Chondrocyte (in vitro differentiated cells): ENCODE data around the gene HBQ1. TPM values are rescaled to one million over a fixed set of nuclear protein-coding genes. Genes with fewer than 3 reads are reported as not detected.

Source experiments
- DNase-seq: peaks from one replicate; pipeline ENCODE4 v3.0.0; 2021; ENCODE audit warnings: mixed read lengths, low spot score
- H3K27ac Mint-ChIP-seq: one replicate; pipeline ENCODE4 v1.8.0; 2021; ENCODE audit warnings: mild to moderate bottlenecking, moderate library complexity, mixed read lengths; ENCODE audit not compliant: unreplicated experiment
- H3K27me3 Mint-ChIP-seq: 2 replicates; pipeline ENCODE4 v1.8.0; 2021; ENCODE audit warnings: low read depth, mixed read lengths
- H3K36me3 Mint-ChIP-seq: 2 replicates; pipeline ENCODE4 v1.8.0; 2021; ENCODE audit warnings: low read depth, mixed read lengths
- H3K4me1 Mint-ChIP-seq: 2 replicates; pipeline ENCODE4 v1.8.0; 2021; ENCODE audit warnings: low read depth, mild to moderate bottlenecking, mixed read lengths
- H3K4me3 Mint-ChIP-seq: one replicate; pipeline ENCODE4 v1.8.0; 2021; ENCODE audit warnings: mild to moderate bottlenecking, moderate library complexity, mixed read lengths; ENCODE audit not compliant: unreplicated experiment
- H3K9me3 Mint-ChIP-seq: 2 replicates; pipeline ENCODE4 v1.8.0; 2021; ENCODE audit warnings: low read depth, mixed read lengths
- total RNA-seq: library from RNA; stranded (reverse); gene quantifications from 3 replicates; pipeline ENCODE4 v1.2.1, GENCODE V29; 2021
- TF ChIP-seq, protein P1 (sequence below): fragments of 200-600 bp; sonication (generic); IDR thresholded peaks from 2 replicates; pipeline ENCODE4 v1.5.0; 2021; ENCODE audit warnings: antibody characterized with exemption, mild to moderate bottlenecking, moderate library complexity

Gene HBQ1
- total RNA-seq, 1 donor from 2014 or later: not detected

DNA sequence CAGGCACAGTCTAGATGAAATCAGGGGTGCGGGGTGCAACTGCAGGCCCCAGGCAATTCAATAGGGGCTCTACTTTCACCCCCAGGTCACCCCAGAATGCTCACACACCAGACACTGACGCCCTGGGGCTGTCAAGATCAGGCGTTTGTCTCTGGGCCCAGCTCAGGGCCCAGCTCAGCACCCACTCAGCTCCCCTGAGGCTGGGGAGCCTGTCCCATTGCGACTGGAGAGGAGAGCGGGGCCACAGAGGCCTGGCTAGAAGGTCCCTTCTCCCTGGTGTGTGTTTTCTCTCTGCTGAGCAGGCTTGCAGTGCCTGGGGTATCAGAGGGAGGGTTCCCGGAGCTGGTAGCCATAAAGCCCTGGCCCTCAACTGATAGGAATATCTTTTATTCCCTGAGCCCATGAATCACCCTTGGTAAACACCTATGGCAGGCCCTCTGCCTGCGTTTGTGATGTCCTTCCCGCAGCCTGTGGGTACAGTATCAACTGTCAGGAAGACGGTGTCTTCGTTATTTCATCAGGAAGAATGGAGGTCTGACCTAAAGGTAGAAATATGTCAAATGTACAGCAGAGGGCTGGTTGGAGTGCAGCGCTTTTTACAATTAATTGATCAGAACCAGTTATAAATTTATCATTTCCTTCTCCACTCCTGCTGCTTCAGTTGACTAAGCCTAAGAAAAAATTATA is 2.1 kb upstream of the HBQ1 start:
- H3K36me3 Mint-ChIP-seq: no peaks in the 10 kb centered on the region
- peaks cover 8% of the 10 kb centered on the region for H3K4me1 Mint-ChIP-seq
- H3K4me3 Mint-ChIP-seq: no peak overlapping the region
- DNase-seq: no peak
- TF ChIP-seq, protein P1, sequence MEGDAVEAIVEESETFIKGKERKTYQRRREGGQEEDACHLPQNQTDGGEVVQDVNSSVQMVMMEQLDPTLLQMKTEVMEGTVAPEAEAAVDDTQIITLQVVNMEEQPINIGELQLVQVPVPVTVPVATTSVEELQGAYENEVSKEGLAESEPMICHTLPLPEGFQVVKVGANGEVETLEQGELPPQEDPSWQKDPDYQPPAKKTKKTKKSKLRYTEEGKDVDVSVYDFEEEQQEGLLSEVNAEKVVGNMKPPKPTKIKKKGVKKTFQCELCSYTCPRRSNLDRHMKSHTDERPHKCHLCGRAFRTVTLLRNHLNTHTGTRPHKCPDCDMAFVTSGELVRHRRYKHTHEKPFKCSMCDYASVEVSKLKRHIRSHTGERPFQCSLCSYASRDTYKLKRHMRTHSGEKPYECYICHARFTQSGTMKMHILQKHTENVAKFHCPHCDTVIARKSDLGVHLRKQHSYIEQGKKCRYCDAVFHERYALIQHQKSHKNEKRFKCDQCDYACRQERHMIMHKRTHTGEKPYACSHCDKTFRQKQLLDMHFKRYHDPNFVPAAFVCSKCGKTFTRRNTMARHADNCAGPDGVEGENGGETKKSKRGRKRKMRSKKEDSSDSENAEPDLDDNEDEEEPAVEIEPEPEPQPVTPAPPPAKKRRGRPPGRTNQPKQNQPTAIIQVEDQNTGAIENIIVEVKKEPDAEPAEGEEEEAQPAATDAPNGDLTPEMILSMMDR: no peak
- no peak overlapping the region for H3K27ac Mint-ChIP-seq
- H3K27me3 Mint-ChIP-seq: peaks cover 35% of the 10 kb centered on the region
- H3K9me3 Mint-ChIP-seq: no peaks in the 10 kb centered on the region

GRCh38 chr16:178668-179015 is 1.6 kb upstream of the HBQ1 start:
- H3K27me3 Mint-ChIP-seq: peaks cover 32% of the 10 kb centered on the region

DNA sequence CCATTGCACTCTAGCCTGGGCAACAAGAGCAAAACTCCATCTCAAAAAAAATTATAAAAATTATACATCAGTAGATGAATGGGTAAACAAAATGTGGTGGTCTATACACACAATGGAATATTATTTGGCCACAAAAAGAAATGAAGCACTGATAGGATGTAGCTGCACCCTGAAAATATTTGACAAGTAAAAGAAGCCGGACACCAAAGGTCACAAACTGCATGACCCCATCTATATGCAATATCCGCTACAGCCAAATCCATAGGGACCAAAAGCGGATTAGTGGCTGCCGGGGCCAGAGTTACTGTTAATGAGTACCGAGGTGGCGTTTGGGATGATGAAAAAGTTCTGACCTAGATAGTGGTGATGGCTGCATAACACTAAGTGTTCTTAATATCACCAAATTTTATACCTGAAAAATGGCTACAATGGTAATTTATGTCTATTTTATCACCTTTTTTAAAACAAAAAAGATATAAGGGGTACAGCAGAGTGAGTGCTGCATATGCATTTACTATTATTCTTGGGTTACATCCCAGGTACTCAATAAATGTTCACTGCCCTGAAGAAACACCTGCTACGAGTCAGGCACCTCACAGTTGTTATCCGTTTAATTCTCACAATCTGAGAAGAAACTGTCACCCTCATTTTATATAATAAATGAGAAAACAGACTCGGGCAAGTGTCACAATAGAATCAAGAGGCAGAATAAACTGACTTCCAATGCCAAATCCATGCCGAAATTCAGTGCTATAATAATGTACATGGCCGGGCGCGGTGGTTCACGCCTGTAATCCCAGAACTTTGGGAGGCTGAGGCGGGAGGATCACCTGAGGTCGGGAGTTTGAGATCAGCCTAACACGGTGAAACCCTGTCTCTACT is 807 bp upstream of the HBQ1 start:
- H3K9me3 Mint-ChIP-seq: no peaks in the 10 kb centered on the region
- peak overlapping the region; percentile 45 for H3K4me3 Mint-ChIP-seq
- no peak for DNase-seq
- TF ChIP-seq, protein P1: no peak
- peaks cover 7% of the 10 kb centered on the region for H3K4me1 Mint-ChIP-seq
- H3K27ac Mint-ChIP-seq: no peak overlapping the region
- no peaks in the 10 kb centered on the region for H3K36me3 Mint-ChIP-seq
- H3K27me3 Mint-ChIP-seq: peaks cover 29% of the 10 kb centered on the region

More at GRCh38 chr16:178668-179015, 1.6 kb upstream of the HBQ1 start:
- H3K27ac Mint-ChIP-seq: no peak overlapping the region
- H3K9me3 Mint-ChIP-seq: no peaks in the 10 kb centered on the region
- TF ChIP-seq, protein P1: no peak
- no peak overlapping the region for H3K4me3 Mint-ChIP-seq
- no peaks in the 10 kb centered on the region for H3K36me3 Mint-ChIP-seq
- H3K4me1 Mint-ChIP-seq: peaks cover 8% of the 10 kb centered on the region
- no peak for DNase-seq

DNA sequence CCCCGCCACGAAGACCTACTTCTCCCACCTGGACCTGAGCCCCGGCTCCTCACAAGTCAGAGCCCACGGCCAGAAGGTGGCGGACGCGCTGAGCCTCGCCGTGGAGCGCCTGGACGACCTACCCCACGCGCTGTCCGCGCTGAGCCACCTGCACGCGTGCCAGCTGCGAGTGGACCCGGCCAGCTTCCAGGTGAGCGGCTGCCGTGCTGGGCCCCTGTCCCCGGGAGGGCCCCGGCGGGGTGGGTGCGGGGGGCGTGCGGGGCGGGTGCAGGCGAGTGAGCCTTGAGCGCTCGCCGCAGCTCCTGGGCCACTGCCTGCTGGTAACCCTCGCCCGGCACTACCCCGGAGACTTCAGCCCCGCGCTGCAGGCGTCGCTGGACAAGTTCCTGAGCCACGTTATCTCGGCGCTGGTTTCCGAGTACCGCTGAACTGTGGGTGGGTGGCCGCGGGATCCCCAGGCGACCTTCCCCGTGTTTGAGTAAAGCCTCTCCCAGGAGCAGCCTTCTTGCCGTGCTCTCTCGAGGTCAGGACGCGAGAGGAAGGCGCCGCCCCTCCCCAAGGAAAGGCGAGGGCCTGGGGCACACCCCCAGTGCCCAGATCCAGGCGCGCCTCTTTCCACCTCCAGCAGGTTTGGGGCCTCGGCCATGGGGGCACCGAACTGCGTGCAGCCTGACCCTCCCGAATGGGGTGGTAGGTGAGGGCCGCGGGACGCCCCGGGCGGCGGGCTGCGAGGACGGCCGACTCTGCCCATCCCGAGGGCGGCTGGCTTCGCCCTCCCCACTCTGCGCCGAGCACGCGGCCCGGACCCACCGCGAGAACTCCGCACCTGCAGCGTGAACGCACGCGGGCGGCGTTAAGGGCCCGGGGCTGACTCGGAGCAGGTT is 664 bp downstream of the HBQ1 start:
- no peak for DNase-seq
- H3K4me1 Mint-ChIP-seq: peaks cover 6% of the 10 kb centered on the region
- H3K36me3 Mint-ChIP-seq: peaks cover 4% of the 10 kb centered on the region
- H3K27me3 Mint-ChIP-seq: peaks cover 19% of the 10 kb centered on the region
- TF ChIP-seq, protein P1: no peak
- peak overlapping the region; percentile 36 for H3K4me3 Mint-ChIP-seq
- H3K9me3 Mint-ChIP-seq: no peaks in the 10 kb centered on the region
- H3K27ac Mint-ChIP-seq: no peak overlapping the region

- Mint-ChIP-seq H3K9me3 (no peaks in the 10 kb centered on the region), H3K27me3 (peaks cover 19% of the 10 kb centered on the region), H3K36me3 (peaks cover 4% of the 10 kb centered on the region), H3K4me3 (no peak overlapping the region), H3K4me1 (peaks cover 6% of the 10 kb centered on the region), H3K27ac (no peak overlapping the region)
- no peak for DNase-seq
- TF ChIP-seq, protein P1: peak; percentile 99
Measured at GRCh38 chr16:181565-182021, 1.3 kb downstream of the HBQ1 start.
